ENCODE data around the gene RGS18.
"Not testable (repeated sequence)": the region's sequence is repeated elsewhere in the genome, so short reads cannot be mapped to it uniquely, and the experiment has no call there.

Gene RGS18, protein sequence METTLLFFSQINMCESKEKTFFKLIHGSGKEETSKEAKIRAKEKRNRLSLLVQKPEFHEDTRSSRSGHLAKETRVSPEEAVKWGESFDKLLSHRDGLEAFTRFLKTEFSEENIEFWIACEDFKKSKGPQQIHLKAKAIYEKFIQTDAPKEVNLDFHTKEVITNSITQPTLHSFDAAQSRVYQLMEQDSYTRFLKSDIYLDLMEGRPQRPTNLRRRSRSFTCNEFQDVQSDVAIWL

GRCh38 chr1:192158181-192158580 is at the start of gene RGS18:
Gene RGS18 (plus strand): TSS chr1:192158462. CDS start chr1:192158638, 176 bp downstream.
- no peak for DNase-seq

GRCh38 chr1:192109576-192109975 is 48.7 kb upstream of the RGS18 start:
- no peak for DNase-seq

DNA sequence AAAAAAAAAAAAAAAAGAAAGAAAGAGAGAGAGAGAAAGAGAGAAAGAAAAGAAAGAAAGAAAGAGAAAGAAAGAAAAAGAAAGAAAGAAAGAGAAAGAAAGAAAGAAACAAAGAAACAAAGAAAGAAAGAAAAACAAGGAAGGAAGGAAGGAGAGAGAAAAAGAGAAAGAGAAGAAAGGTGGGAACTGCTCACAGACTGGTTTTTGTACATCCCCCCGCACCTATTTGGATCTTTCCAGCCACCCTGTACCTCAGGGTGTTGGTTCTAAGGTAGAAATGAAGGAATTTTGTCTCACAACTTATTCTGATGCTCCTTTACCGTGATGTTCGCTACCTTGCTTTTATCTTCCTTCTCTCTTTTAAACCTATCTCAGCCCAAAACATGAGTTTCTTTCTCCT is 43.3 kb upstream of the RGS18 start:
- no peak for DNase-seq

DNA sequence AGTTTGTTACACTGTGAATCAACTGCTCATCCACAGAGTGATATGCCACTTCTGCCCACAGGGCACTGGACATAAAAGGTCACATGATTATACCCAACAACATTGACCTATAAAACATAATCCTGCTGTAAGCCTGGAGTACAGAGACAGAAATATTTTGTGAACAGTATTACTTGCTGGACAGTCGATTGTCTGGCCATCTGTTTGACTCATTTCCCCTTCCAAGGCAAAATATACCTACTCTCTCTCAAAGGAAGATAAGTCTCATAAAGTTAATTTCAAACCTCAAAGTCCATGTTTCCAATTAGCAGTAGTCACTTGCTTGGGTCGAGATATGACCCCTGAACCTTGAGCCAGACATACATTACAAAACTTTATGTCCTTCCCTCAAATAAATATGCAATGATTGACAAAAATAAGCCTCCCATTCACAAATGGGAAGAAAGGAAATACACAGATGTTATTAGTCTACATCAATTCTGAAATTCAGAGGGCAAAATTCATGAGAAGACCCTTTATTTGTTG is 39.3 kb upstream of the RGS18 start:
- no peak for DNase-seq

- no peak for DNase-seq
These were observed 38.6 kb upstream of the RGS18 start for GRCh38 chr1:192119701-192120100.

DNA sequence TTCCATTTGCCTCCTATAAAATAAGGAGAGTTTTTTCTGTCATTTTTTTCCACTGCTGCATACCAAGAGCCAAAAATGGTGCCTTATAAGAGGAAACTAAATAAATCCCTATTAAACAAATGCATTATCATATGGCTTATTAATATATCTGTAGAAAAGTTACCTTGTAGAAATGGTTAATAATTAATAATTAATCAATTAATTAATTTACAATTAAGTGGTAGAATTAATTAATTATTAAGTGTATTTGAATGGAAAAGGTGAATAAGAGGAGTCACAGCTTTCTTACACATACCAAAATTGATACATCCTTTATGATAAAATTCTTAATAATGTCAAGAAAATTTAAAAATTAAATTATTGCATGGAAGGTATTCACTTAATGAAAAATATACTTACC is 35.6 kb upstream of the RGS18 start:
- no peak for DNase-seq

DNA sequence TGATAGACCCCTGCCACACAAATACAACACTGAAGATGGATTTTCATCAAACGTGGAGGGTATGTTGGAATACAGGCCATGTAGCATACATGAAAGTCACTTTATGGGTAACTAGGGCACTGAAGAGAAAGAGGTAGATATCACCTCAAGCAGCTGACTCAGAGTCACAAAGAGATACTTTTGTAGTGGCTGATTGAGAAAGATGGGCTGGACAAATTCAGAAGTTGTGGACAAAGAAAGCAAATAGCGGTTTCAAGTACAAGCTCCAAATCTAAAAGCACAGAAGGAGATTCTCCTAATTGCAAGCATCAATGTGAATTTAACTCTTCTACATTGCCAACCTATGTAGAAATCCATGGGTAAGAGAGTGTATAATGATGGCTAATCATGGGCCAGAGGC is 35.0 kb upstream of the RGS18 start:
- DNase-seq, result no peak

- DNase-seq, result no peak
These were observed 32.1 kb upstream of the RGS18 start for GRCh38 chr1:192126030-192126619.

DNA sequence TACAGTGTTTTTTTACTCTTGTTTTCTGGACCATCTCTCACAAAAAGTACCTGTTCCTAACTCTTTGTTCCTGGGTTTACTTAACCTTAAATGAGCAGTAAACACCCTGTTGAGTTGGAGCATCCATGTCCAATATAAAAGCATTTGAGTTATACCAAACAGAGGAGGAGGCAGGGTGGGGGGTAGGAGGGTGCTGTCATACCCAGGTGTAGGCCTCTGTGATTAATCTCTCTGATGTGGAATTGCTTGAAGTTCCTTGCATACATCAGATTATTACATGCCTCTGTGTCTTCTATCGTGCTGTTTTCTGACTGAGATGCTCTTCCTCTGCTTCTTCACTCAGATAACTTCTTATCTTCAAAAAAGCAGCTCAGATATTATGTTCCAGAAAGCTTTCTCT is 28.1 kb upstream of the RGS18 start:
- DNase-seq, result no peak

- not testable (repeated sequence) for DNase-seq
These were observed 27.4 kb upstream of the RGS18 start for GRCh38 chr1:192130865-192131264.

DNA sequence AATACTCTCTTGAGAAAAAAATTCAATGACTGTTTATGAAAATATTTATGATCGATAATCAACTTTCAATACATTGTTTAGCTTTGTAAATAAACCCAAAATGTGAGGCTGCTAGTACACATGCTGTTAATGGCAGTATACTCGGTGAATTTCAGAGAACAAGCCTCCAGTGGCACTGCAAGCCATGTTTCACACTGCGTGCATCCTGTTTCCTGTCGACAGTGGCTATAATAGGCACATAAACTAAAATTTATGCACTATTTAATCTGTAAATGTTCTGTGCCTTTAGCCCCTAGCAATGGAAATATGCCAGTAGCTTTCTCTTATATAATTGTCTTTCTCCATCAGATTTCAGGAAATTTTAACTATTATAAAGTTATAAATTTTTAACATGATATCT is 26.3 kb upstream of the RGS18 start:
- DNase-seq, result no peak

- DNase-seq, result no peak
These were observed 24.8 kb upstream of the RGS18 start for GRCh38 chr1:192133350-192133926.

DNA sequence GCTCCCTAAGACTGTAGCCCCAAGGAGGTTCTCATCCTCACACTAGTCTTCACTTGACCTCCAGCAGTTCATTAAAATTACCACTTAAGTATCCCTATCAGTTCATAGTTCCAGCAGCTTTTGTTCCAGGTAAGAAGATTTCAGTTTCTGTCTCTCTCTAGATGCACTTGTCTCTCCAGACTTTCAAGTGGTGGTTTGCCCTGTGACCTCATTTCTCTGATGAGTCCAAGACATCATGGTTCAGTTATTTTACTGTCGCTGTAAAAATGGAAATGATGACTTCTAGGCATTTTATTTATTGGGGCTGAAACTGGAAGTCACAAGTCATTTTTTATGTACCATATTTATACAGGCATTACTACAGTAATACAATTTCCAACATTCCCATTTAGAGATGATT is 17.9 kb upstream of the RGS18 start:
- DNase-seq, result no peak

- DNase-seq, result no peak
These were observed 11.0 kb upstream of the RGS18 start for GRCh38 chr1:192147221-192147620.

DNA sequence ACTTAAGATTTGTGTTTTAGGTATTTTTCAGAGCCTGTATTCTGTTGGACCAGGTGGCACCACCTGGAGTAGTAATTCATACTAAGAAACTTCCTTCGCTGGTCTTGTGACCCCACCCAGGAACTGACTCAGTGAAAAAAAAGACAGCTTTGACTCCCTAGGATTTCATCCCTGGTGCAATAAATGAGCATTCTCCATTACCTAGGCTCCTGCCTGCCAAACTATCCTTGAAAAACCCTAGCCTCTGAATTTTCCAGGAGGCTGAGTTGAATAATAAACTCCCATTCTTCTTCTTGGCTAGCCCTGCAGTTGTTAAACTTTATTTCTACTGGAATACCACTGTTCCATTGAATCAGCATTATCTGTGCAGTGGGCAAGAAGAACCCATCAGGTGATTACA is 10.6 kb upstream of the RGS18 start:
- DNase-seq, result no peak

DNA sequence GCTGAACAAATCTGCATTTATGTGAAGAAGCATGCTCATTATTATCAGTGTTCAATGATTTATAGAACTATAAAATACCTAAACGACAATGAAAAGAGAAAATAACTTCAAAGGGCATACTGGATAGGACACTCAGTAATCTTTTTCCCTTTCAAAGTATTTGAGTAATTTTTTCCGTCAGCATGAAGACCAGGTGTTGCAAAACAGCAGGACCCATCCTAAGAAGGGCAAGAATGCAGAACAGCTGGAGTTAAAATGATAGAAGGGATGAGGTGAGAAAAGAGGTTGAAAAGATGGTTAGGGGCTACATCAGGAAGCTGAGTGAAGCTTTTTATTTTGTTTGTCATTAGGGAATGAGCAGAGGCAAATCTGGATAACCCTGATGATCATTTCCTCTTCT is 7.1 kb upstream of the RGS18 start:
- DNase-seq, result no peak

GRCh38 chr1:192153276-192153675 is 5.0 kb upstream of the RGS18 start:
- no peak for DNase-seq

DNA sequence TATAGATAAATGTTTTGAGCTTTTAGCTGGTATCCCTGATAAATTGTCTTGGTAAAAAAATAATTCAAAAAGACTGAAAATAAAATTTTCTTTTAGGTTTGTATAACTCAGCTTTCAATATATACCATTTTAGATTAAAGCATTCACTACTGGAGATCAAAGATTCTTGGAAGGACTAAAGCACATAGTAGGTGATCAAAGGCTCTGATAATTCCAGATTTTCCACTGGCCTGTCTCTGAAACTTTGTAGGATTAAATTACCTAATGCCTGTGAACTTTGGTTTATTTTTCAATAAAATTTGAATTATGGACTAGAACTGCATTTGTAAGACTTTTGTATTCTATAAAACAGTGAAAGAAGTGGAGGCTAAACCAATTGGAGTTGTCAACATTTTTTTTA is 1.2 kb upstream of the RGS18 start:
- DNase-seq, result no peak

GRCh38 chr1:192159014-192159413 is 752 bp downstream of the RGS18 start:
- no peak for DNase-seq

- no peak for DNase-seq
These were observed 1.5 kb downstream of the RGS18 start for GRCh38 chr1:192159781-192160180.

- DNase-seq, result no peak
These were observed 1.9 kb downstream of the RGS18 start for GRCh38 chr1:192160196-192160595.

GRCh38 chr1:192161976-192162375 is 3.7 kb downstream of the RGS18 start:
- DNase-seq, result no peak

DNA sequence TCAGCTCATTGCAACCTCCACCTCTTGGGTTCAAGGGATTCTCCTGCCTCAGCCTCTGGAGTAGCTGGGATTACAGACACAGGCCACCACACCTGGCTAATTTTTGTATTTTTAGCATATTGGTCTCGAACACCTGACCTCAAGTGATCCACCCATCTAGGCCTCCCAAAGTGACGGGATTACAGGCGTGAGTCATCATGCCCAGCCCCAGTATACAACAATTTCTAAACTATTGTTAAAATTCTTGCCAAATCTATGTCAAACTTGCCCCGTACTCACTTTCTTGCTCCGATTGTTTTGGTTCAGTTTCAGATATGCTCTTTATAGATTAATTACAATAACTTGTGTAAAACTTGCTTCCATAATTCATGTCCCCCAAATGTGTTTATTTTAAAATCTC is 4.1 kb downstream of the RGS18 start:
- DNase-seq, result no peak

DNA sequence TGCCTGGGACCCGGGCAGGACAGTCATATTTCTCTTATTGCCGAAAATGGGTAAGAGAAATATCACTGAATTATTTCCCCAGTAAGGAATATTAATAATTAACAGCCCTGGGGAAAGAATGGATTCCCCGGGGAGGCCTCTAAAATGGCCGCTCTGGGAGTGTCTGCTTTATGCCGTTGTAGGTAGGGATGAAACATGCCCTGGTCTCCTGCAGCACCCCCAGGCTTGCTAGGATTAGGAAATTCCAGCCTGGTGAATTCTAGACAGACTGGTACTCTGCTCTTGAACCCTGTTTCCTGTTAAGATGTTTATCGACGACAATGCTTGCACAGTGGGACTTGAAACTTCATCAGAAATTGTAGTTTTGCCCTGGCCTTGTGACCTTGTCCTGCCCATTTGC is 6.7 kb downstream of the RGS18 start:
- DNase-seq, result not testable (repeated sequence)

GRCh38 chr1:192167011-192167410 is 8.7 kb downstream of the RGS18 start:
- no peak for DNase-seq
